SK-N-SH (cell line): ENCODE data around the gene MAP3K5.

ENCODE experiments used
- EP300 ChIP-seq, 2 experiments: IDR thresholded peaks; 2 replicates each; pipeline versions ENCODE4 v1.4.0 to v1.6.1; 2012; ENCODE audit warnings: borderline replicate concordance in 1 of 2, low read depth in 1 of 2, low read length in 1 of 2
- EZH2phosphoT487 ChIP-seq: fragments of 200-600 bp; sonication (generic); IDR thresholded peaks from 2 replicates; pipeline ENCODE4 v1.6.1; 2017; ENCODE audit warnings: low read depth, mixed run types, mild to moderate bottlenecking, antibody characterized with exemption, moderate library complexity, borderline replicate concordance
- MAX ChIP-seq: IDR thresholded peaks from 2 replicates; pipeline ENCODE4 v1.4.0; 2012; ENCODE audit warnings: low read depth
- MXI1 ChIP-seq: IDR thresholded peaks from 2 replicates; pipeline ENCODE4 v1.6.1; 2012; ENCODE audit warnings: mild to moderate bottlenecking, low read depth, low read length, improper control_type of control experiment
- NFIC ChIP-seq: IDR thresholded peaks from 2 replicates; pipeline ENCODE4 v1.4.0; 2012; ENCODE audit warnings: borderline replicate concordance
- NRF1 ChIP-seq: IDR thresholded peaks from 2 replicates; pipeline ENCODE4 v1.6.1; 2012; ENCODE audit warnings: low read depth, mild to moderate bottlenecking, low read length
- PBX3 ChIP-seq: IDR thresholded peaks from 2 replicates; pipeline ENCODE4; 2012
- REST ChIP-seq: IDR thresholded peaks from 2 replicates; pipeline ENCODE4 v1.6.1; 2012; ENCODE audit warnings: mild to moderate bottlenecking, low read depth, low read length, moderate library complexity
- SMC3 ChIP-seq: IDR thresholded peaks from 2 replicates; pipeline ENCODE4 v1.6.1; 2012; ENCODE audit warnings: low read depth, low read length, improper control_type of control experiment
- TAF1 ChIP-seq: IDR thresholded peaks from 2 replicates; pipeline ENCODE4 v1.6.1; 2012; ENCODE audit warnings: low read depth, mild to moderate bottlenecking, low read length, moderate library complexity, borderline replicate concordance
- TEAD4 ChIP-seq: IDR thresholded peaks from 2 replicates; pipeline ENCODE4 v1.4.0; 2012; ENCODE audit warnings: mild to moderate bottlenecking, borderline replicate concordance; ENCODE audit not compliant: insufficient read depth
- YY1 ChIP-seq: IDR thresholded peaks from 2 replicates; pipeline ENCODE4 v1.4.0; 2012; ENCODE audit warnings: low read depth, mild to moderate bottlenecking
- TF ChIP-seq, protein P1 (sequence below): fragments of 200-600 bp; sonication (generic); IDR thresholded peaks from 2 replicates; pipeline ENCODE4 v1.6.1; 2017; ENCODE audit warnings: antibody characterized with exemption, mild to moderate bottlenecking, moderate library complexity
- TF ChIP-seq, protein P2 (sequence below): fragments of 150-350 bp; IDR thresholded peaks from 2 replicates; pipeline ENCODE4 v1.6.1; 2017; ENCODE audit warnings: antibody characterized with exemption, low read length, low read depth, borderline replicate concordance

GRCh38 chr6:136541395-136541794 is 250.9 kb downstream of the MAP3K5 start:
- TF ChIP-seq, protein P1, sequence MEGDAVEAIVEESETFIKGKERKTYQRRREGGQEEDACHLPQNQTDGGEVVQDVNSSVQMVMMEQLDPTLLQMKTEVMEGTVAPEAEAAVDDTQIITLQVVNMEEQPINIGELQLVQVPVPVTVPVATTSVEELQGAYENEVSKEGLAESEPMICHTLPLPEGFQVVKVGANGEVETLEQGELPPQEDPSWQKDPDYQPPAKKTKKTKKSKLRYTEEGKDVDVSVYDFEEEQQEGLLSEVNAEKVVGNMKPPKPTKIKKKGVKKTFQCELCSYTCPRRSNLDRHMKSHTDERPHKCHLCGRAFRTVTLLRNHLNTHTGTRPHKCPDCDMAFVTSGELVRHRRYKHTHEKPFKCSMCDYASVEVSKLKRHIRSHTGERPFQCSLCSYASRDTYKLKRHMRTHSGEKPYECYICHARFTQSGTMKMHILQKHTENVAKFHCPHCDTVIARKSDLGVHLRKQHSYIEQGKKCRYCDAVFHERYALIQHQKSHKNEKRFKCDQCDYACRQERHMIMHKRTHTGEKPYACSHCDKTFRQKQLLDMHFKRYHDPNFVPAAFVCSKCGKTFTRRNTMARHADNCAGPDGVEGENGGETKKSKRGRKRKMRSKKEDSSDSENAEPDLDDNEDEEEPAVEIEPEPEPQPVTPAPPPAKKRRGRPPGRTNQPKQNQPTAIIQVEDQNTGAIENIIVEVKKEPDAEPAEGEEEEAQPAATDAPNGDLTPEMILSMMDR, result no peak
- no peak for TF ChIP-seq MAX
- TF ChIP-seq PBX3, result no peak
- no peak for TF ChIP-seq NRF1
- no peak for TF ChIP-seq TAF1
- no peak for TF ChIP-seq NFIC
- no peak for TF ChIP-seq SMC3
- no peak for TF ChIP-seq YY1
- no peak for TF ChIP-seq EZH2phosphoT487
- no peak for TF ChIP-seq MXI1
- TF ChIP-seq EP300 (IDR thresholded peaks at IDR 0.05; ENCODE audit: borderline replicate concordance in 1 of 2, low read depth in 1 of 2, low read length in 1 of 2), result no peak
- TF ChIP-seq, protein P2, sequence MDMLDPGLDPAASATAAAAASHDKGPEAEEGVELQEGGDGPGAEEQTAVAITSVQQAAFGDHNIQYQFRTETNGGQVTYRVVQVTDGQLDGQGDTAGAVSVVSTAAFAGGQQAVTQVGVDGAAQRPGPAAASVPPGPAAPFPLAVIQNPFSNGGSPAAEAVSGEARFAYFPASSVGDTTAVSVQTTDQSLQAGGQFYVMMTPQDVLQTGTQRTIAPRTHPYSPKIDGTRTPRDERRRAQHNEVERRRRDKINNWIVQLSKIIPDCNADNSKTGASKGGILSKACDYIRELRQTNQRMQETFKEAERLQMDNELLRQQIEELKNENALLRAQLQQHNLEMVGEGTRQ, result no peak
- no peak for TF ChIP-seq TEAD4
- TF ChIP-seq REST, result no peak
